22Rv1 (cell line): ENCODE results near the gene ENPP7.

Experiments
- CTCF ChIP-seq: fragments of 450-650 bp; IDR thresholded peaks from 2 replicates; pipeline ENCODE4 v1.5.1; 2017; ENCODE audit warnings: mild to moderate bottlenecking
- ZFX ChIP-seq: fragments of 450-650 bp; IDR thresholded peaks from 2 replicates; pipeline ENCODE4 v1.6.1; 2017; ENCODE audit warnings: antibody characterized with exemption, borderline replicate concordance

- TF ChIP-seq CTCF = no peak
- no peak for TF ChIP-seq ZFX
Observed at GRCh38 chr17:79737046-79737921, 6.5 kb downstream of the ENPP7 start.
